Activated gamma-delta T cell treated with Interleukin-2 at 50 U/mL for 16 hours (primary cell): ENCODE measurements around the gene KHDC3L.
"Not testable (repeated sequence)": the region's sequence is repeated elsewhere in the genome, so short reads cannot be mapped to it uniquely, and the experiment has no call there.

Experiments
- DNase-seq: peaks from one replicate; pipeline ENCODE4 v3.0.0-alpha.2; 2020

The KHDC3L gene

GRCh38 chr6:73371984-73372383 lies 9.5 kb downstream of the KHDC3L start:
- DNase-seq, result no peak

- no peak for DNase-seq
Observed at GRCh38 chr6:73372516-73372915, 10.1 kb downstream of the KHDC3L start.

DNA sequence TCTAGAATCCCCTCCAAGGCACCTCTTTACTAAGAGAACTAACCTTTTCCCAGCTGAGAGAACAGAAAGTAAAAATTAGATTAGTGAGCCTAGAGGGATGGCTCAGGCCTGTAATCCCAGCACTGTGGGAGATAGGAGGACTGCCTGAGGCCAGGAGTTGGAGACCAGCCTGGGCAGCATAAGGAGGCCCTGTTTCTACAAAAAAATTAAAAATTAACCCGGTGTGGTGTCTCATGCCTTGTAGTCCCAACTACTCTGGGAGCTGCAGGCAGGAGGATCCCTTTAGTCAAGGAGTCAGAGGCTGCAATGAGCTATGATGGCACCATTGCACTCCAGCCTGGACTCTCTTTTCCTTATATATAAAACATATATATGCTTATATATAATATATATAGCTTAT lies 12.8 kb downstream of the KHDC3L start:
- no peak for DNase-seq

DNA sequence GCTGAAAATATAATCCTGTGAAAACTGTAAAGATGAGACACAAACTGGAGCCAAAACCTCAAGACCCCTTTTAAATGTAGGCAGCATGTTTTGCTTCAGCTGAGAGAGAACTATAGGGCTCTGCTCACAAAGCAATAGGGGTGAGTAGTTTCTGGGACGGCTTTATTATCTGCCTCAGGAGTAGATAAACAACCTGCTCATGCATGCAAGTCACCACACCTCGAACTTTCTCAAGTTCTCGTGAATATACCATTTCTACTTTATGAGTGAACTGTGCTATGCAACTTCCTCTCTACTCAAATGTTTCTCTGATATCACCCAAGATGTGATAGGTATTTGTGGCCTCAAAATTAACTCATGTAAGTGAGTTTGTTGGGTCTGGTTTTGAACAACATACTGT lies 14.8 kb downstream of the KHDC3L start:
- DNase-seq, result no peak

GRCh38 chr6:73381531-73381930 lies 19.1 kb downstream of the KHDC3L start:
- not testable (repeated sequence) for DNase-seq

DNA sequence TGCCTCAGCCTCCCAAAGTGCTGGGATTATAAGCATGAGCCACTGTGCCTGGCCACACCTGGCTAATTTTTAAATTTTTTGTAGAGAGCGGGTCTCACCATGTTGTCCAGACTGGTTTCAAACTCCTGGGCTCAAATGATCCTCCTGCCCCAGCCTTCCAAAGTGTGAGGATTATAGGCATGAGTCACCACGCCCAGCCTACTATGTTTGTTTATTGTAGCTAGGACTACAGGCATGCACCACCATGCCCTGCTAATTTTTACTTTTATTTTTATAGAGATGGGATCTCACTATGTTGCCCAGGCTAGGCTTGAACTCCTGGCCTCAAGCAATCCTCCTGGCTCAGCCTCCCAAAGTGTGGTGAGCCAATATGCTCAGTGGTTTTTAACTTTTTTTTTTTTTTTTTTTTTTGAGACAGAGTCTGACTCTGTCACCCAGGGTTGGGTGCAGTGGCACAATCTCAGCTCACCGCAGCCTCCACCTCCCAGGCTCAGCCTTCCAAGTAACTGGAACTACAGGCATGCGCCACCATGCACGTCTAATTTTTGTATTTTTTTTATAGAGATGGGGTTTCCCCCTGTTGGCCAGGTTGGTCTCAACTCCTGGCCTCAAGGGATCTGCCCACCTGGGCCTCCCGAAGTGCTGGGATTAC lies 20.1 kb downstream of the KHDC3L start:
- DNase-seq, result no peak

DNA sequence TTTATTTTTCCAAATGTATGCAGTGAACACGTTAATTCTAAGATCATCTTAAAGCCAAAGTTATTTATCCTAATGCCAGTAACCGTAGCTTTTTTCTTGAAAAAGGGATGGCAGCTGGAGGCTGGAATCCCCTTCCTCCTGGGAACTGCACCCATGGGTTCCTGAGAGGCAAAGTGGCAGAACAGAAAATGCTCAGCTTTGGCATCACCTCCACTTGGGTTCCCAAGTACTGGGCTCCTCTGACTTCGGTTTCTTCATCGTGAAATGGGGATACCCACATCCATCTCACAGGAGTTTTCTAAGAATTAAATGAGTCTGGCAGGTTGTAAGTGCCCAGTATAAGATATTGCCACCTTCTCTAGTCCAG lies 26.0 kb downstream of the KHDC3L start:
- DNase-seq, result no peak

DNA sequence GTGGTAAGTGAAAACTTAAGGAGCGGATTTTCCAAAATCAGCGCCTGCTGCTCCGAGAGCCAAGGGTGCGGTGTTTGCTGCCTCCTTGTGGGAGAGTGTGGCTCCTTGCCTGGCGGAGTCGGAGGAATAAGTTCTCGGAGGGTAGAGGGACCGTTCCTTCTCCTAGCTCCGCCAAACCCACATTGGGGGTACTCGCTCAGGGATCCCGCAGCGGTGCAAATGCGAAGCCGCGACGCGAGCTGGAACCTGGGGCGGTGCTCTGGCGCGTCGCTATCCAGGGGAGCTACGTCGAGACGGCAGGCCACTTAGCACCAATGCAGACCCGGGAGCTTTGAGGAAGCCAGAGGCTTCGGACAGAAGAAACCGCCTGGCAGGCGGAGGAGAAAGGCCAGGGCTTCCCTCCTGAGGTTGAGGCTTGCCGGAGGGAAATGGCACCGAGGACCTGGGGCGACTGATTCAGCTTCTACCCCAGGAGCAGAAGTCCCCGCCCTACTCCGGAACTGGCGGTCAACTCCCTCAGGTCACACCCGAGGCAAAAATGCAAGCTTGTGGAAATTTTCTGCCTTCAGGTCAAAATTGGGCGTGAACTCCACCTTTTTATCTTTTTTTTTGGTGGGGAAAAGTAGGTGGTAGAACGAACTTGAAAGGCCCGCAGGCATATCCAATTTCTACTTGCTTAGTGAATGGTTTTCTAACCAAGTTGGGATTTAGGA lies 26.5 kb downstream of the KHDC3L start:
- peak; percentile 48 for DNase-seq

DNA sequence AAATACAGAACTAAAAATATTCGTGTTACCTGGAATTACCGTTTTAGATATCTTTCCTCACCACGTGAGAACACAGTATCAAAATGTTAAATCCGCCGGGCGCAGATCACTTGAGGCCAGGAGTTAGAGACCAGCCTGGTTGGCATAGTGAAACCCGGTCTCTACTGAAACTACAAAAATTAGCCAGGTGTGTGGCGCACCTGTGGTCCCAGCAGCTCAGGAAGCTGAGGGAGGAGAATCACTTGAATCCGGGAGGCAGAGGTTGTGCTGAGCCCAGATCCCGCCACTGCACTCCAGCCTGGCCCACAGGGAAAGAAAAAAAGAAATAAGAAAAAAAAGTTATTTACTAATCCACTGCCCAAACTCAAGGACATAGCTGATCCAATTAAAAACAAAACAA lies 27.4 kb downstream of the KHDC3L start:
- no peak for DNase-seq

DNA sequence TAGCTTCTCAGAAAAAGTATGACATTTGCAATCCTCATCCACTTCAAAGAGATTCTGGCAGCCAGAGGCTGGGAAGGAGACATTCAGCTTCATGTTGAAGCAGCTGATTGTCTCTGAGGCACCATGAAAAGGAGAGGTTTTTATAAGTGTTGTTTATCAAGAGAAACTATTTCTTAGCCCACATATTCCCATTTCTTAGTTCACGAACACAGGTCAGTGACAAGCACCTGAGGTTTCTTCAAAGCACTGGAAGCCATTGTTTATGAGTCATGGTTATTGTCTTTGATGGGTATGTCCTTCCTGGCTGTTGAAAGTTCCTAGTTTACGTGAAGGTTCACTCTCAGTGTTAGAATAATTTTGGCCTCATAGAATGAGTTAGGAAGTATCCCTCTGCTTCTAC lies 29.2 kb downstream of the KHDC3L start:
- no peak for DNase-seq

GRCh38 chr6:73392188-73392587 lies 29.7 kb downstream of the KHDC3L start:
- not testable (repeated sequence) for DNase-seq

GRCh38 chr6:73393278-73393677 lies 30.8 kb downstream of the KHDC3L start:
- no peak for DNase-seq

DNA sequence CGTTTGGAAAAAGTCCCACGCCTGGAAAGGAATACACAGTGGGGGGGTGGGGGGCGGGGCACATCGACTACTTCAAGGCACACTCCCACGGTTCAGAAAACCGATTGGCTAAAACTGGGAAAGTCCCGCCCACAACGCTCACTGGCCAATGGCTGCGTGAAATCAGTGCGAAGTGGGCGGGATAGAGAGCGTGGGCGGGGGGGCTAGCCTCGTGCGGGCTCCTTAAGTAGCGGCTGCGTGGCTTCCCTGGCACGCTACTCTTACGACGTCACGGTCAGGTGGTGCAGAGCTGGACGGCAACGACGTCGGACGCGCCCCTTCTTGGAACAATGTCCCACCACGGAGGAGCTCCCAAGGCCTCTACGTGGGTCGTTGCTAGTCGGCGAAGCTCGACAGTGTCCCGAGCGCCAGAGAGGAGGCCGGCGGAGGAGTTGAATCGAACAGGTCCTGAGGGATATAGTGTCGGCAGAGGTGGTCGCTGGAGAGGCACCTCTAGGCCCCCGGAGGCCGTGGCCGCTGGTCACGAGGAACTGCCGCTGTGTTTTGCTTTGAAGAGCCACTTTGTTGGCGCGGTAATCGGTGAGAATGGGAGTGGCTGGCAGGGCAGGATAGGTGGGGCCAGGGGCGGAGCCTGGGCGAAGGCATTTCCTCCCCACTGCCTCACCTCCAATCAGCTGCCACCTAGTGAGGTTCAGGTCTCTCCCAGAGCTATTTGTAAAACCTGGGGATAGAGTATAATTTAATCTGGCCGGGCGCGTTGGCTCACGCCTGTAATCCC lies 32.3 kb downstream of the KHDC3L start, which contains the start of gene DDX43:
Gene DDX43, plus strand, starts transcription at position 252 of the 778 bp plus-strand sequence. Its CDS starts 78 bp downstream, at position 330.
- no peak for DNase-seq

GRCh38 chr6:73395875-73396274 lies 33.4 kb downstream of the KHDC3L start:
- DNase-seq, result no peak

DNA sequence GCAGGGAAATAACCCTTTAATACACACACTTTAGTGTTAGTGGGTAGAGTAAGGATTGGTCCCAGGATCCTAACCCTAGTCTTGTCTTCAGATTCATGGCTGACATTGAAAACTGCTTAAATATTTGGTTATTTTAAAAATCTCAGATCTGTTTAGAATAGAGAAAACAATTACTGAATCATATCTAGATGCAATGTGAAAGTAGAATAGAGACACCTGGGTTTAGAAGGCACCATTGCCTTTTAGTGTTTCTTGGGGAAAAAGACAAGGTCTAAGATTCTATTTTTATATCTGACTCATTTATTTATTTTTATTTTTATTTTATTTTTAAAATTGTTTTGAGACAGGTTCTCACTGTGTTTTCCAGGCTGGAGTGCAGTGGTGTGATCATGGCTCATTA lies 38.2 kb downstream of the KHDC3L start:
- no peak for DNase-seq

- no peak for DNase-seq
Observed at GRCh38 chr6:73409395-73409794, 46.9 kb downstream of the KHDC3L start.

DNA sequence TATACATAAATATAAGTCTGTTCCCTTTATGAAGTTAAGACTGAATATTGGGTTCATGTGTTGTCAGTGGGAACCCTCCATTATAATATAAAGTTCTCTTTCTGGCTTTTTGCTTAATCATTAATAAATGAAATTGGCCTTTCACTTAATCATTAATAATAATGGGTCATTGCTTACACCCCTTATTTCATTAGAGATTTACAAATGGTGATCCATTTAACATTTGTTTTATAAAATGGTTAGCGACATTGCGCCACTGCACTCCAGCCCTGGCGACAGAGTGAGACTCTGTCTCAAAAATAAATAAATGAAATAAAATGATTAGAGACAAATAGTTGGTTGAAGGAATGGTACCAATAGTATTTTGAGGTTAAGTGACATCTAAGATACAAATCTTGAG lies 50.6 kb downstream of the KHDC3L start:
- no peak for DNase-seq
